GM12878 (cell line): ENCODE data around the gene BLCAP. TPM values are rescaled to one million over a fixed set of nuclear protein-coding genes. Genes with fewer than 3 reads are reported as not detected.
"Not testable (repeated sequence)": the region's sequence is repeated elsewhere in the genome, so short reads cannot be mapped to it uniquely, and the experiment has no call there.

Source experiments
- ATAC-seq: fragments of 200-7000 bp; cut with Tn5 transposase; 3 replicates; pipeline ENCODE4 v1.9.1; 2020; ENCODE audit warnings: mild to moderate bottlenecking, moderate library complexity
- BruUV-seq: library from RNA; stranded (reverse); fragments of 400-500 nt; replicated peaks from 2 replicates; lab custom pipeline; 2021; lab: Mats Ljungman, UMichigan
- CTCF ChIA-PET: fragments of 300-600 bp; sonication (Branson Sonifier 250); formaldehyde crosslinking; extraction: SDS; loops from one replicate; lab custom pipeline; 2021; ENCODE audit warnings: inconsistent platforms; lab: Yijun Ruan, JAX
- POLR2A ChIA-PET: fragments of 350-600 bp; formaldehyde crosslinking; extraction: SDS; loops from one replicate; lab custom pipeline; 2021; ENCODE audit warnings: inconsistent platforms; lab: Charles Lee
- RAD21 ChIA-PET: fragments of 300-600 bp; sonication (Branson Sonifier 250); formaldehyde crosslinking; loops from one replicate; lab custom pipeline; 2023; ENCODE audit warnings: antibody characterized with exemption; ENCODE audit not compliant: unreplicated experiment; lab: Charles Lee
- SMC1A ChIA-PET: fragments of 300-600 bp; sonication (Branson Sonifier 250); formaldehyde crosslinking; loops from one replicate; lab custom pipeline; 2023; ENCODE audit not compliant: unreplicated experiment, uncharacterized antibody; lab: Charles Lee
- DNase-seq: peaks from one replicate; pipeline ENCODE4 v3.0.0-alpha.2; 2011; ENCODE audit warnings: low read depth, low spot score
- FAIRE-seq: peaks from 3 replicates; lab custom pipeline; 2011; peaks lifted over from hg19 to GRCh38; lab: Jason Lieb, UNC
- H2AFZ ChIP-seq: 2 replicates; pipeline ENCODE4 v1.6.0; 2011; ENCODE audit warnings: low read depth, low read length, control low read depth; ENCODE audit not compliant: control insufficient read depth
- H3K27ac ChIP-seq: 2 replicates; pipeline ENCODE4 v1.5.1; 2011; ENCODE audit warnings: control low read depth; ENCODE audit not compliant: control insufficient read depth, insufficient read depth
- H3K27me3 ChIP-seq, 2 experiments: replicated peaks in 1 of 2; 2 replicates each; pipeline versions ENCODE4 v1.6.0 to v1.6.1; 2011; ENCODE audit warnings: low read length in 1 of 2; ENCODE audit not compliant: control insufficient read depth in 2 of 2, insufficient read depth in 2 of 2
- H3K36me3 ChIP-seq, 2 experiments: 2 replicates each; pipeline ENCODE4 v1.5.1; 2011; ENCODE audit warnings: low read length in 1 of 2; ENCODE audit not compliant: control insufficient read depth in 2 of 2, insufficient read depth in 2 of 2
- H3K4me1 ChIP-seq: 2 replicates; pipeline ENCODE4 v1.6.1; 2011; ENCODE audit warnings: mild to moderate bottlenecking, low read length, moderate library complexity, mixed read lengths; ENCODE audit not compliant: control insufficient read depth, insufficient read depth
- H3K4me2 ChIP-seq: 2 replicates; pipeline ENCODE4 v1.6.0; 2011; ENCODE audit warnings: control low read depth; ENCODE audit not compliant: control insufficient read depth, insufficient read depth
- H3K4me3 ChIP-seq: fragments of 200-600 bp; sonication (generic); 2 replicates; pipeline ENCODE4 v1.5.1; 2016
- H3K79me2 ChIP-seq: 2 replicates; pipeline ENCODE4 v1.6.0; 2011; ENCODE audit warnings: low read length; ENCODE audit not compliant: control insufficient read depth, insufficient read depth
- H3K9ac ChIP-seq: 2 replicates; pipeline ENCODE4 v1.8.0; 2011; ENCODE audit warnings: low read length, control low read depth, mixed read lengths; ENCODE audit not compliant: control insufficient read depth, insufficient read depth
- H3K9me3 ChIP-seq: replicated peaks from 3 replicates; pipeline ENCODE4 v1.5.1; 2011; ENCODE audit warnings: mild to moderate bottlenecking, low read length; ENCODE audit not compliant: control insufficient read depth, insufficient read depth
- H4K20me1 ChIP-seq: 2 replicates; pipeline ENCODE4 v1.6.0; 2011; ENCODE audit not compliant: control insufficient read depth, insufficient read depth
- POLR2AphosphoS2 ChIP-seq: IDR thresholded peaks from 2 replicates; pipeline ENCODE4 v1.6.1; 2011; ENCODE audit warnings: low read depth, mild to moderate bottlenecking, low read length, improper control_type of control experiment, moderate library complexity
- WGBS: methylation state at CpG from one replicate; pipeline ENCODE4 v1.1.6; 2016; ENCODE audit warnings: low lambda C conversion rate; ENCODE audit not compliant: insufficient replicate concordance, insufficient coverage; ENCODE audit errors: missing lambda C conversion rate; 5-methylcytosine and 5-hydroxymethylcytosine counted together
- in situ Hi-C: fragments of 300-500 bp; cut with MboI; formaldehyde crosslinking; loops from 9 replicates; pipeline ENCODE4 v1.14.3; 2018; ENCODE audit warnings: mixed read lengths
- intact Hi-C: fragments of 100-400 bp; cut with micrococcal nuclease; formaldehyde crosslinking; loops from one replicate; pipeline ENCODE4 v1.14.2; 2022; ENCODE audit not compliant: unreplicated experiment
- polyA plus RNA-seq, 11 experiments: library from polyadenylated mRNA; depleted of rRNA in 4 of 11; unstranded in 6 of 11; stranded (reverse) in 5 of 11; fragments of >200 nt; fragmentation: Nextera tagmentation in 4 of 11; fragmentation: Illumina TruSeq in 1 of 11; extraction: Ambion mirVana in 4 of 11; extraction: Trizol in 1 of 11; gene quantifications; 1 replicate in 1 of 11; 2 replicates in 10 of 11; pipeline versions ENCODE4 v1.2.1 to v1.2.3, GENCODE V29; 2011 to 2016; ENCODE audit warnings: inconsistent platforms in 2 of 11, missing spikeins in 2 of 11, low read depth in 1 of 11
- total RNA-seq, 4 experiments: library from RNA; depleted of rRNA in 3 of 4; stranded (reverse); fragments of >200 nt in 3 of 4; fragmentation: Illumina TruSeq in 1 of 4; extraction: Trizol in 1 of 4; gene quantifications; 2 replicates each; pipeline versions ENCODE4 v1.2.1 to v1.2.3, GENCODE V29; 2013 to 2021

Gene BLCAP
- total and polyA plus RNA-seq, 10 of the 15 experiments (the other 5 are each of a cell fraction or from before 2014, with no cell fraction given), result 24.6 to 62.3 (median 47.3) TPM

- RAD21 ChIA-PET, result no interaction called here
- FAIRE-seq, result no peak
Observed at GRCh38 chr20:37552415-37552814, 24.7 kb upstream of the BLCAP start.

GRCh38 chr20:37551660-37552059, 24.0 kb upstream of the BLCAP start:
- intact Hi-C loops, SMC1A ChIA-PET, H3K36me3 ChIP-seq, H3K79me2 ChIP-seq, H3K9me3 ChIP-seq, RAD21 ChIA-PET, BruUV-seq, H3K27ac ChIP-seq, DNase-seq, H3K9ac ChIP-seq, ATAC-seq, H3K27me3 ChIP-seq, H4K20me1 ChIP-seq, CTCF ChIA-PET, in situ Hi-C loops, FAIRE-seq, H2AFZ ChIP-seq, H3K4me1 ChIP-seq, H3K4me2 ChIP-seq, H3K4me3 ChIP-seq: not testable (repeated sequence)
- POLR2A ChIA-PET, result interaction anchor here (0.7 kb wide), 1 partner anchor 310 kb away, joined by 6 read pairs; no protein-coding TSS in a partner anchor
- WGBS, result 50% methylated on average over 2 of the region's 2 CpGs

More at GRCh38 chr20:37552415-37552814, 24.7 kb upstream of the BLCAP start:
- ChIA-PET POLR2A (no interaction called here), SMC1A (no interaction called here), CTCF (no interaction called here)
- in situ Hi-C loops (no loop called here), intact Hi-C loops (no loop called here)
- DNase-seq, result no peak
- H3K36me3 ChIP-seq, result no peaks in the 10 kb centered on the region
- no peaks in the 10 kb centered on the region for H3K79me2 ChIP-seq
- no peak for TF ChIP-seq POLR2AphosphoS2
- BruUV-seq, result no TSS peak
- no peak for ATAC-seq
- H3K27ac ChIP-seq, result no peak overlapping the region
- 0% methylated on average over 1 of the region's 1 CpG for WGBS
- no peaks in the 10 kb centered on the region for H4K20me1 ChIP-seq
- H3K9ac ChIP-seq, result no peak overlapping the region
- H3K4me1 ChIP-seq, result no peaks in the 10 kb centered on the region
- H3K4me2 ChIP-seq, result no peak overlapping the region
- no peaks in the 10 kb centered on the region for H3K9me3 ChIP-seq
- H3K4me3 ChIP-seq, result no peak overlapping the region
- peaks cover 0 to 2% of the 10 kb centered on the region in 2 experiments; a peak in 2 of 4 replicates for H3K27me3 ChIP-seq
- H2AFZ ChIP-seq, result no peak overlapping the region

- H3K79me2 ChIP-seq, H3K9ac ChIP-seq, H3K36me3 ChIP-seq, FAIRE-seq, ATAC-seq, H3K4me2 ChIP-seq, H3K27me3 ChIP-seq, H2AFZ ChIP-seq, H4K20me1 ChIP-seq, H3K27ac ChIP-seq, H3K4me3 ChIP-seq, intact Hi-C loops, H3K4me1 ChIP-seq, DNase-seq, BruUV-seq, H3K9me3 ChIP-seq, SMC1A ChIA-PET, in situ Hi-C loops: not testable (repeated sequence)
- 71% methylated on average over 16 of the region's 16 CpGs for WGBS
- CTCF ChIA-PET, result interaction anchor here (0.6 kb wide), 1 partner anchor 517 kb away, joined by 4 read pairs; no protein-coding TSS in a partner anchor
- POLR2A ChIA-PET, result interaction anchor here (0.6 kb wide), 1 partner anchor 292 kb away, joined by 3 read pairs; no protein-coding TSS in a partner anchor
- RAD21 ChIA-PET, result interaction anchor here (1.1 kb wide), 1 partner anchor 16 kb away, joined by 3 read pairs; no protein-coding TSS in a partner anchor
Observed at GRCh38 chr20:37550101-37550920, 22.6 kb upstream of the BLCAP start.
